ENCODE data around the gene TANGO2.

DNA sequence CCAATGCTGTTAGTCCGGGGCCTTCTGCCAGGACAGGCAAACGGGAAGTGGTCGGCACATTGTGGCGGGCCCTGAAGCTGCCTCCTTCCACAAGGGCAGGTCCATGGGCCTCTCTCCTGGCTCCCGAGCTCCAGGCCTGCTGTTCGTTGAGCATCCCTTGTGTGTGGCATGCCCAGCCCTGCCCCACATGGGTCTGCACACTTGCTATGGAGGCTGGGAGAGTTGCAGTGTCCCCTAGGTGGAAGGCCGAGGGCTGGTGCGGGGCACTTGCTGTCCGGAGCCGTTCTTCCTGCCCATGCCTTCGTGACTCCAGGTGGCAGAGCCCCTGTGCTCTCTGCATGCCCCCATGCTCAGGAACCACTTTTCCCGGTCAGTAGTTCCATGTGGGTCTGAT is 33.1 kb downstream of the TANGO2 start:
- TF ChIP-seq CTCF (IDR thresholded peaks at IDR 0.05) (no peak), POLR2A (IDR thresholded peaks at IDR 0.05) (no peak), EP300 (IDR thresholded peaks at IDR 0.05) (no peak)
